GM19035 (cell line): ENCODE results near the gene ISOC2.
"Not testable (repeated sequence)": the region's sequence is repeated elsewhere in the genome, so short reads cannot be mapped to it uniquely, and the experiment has no call there.

ENCODE experiments used
- ATAC-seq: cut with Tn5 transposase; IDR thresholded peaks from one replicate; pipeline ENCODE4 v1.9.1; 2021; ENCODE audit not compliant: unreplicated experiment

The ISOC2 gene

DNA sequence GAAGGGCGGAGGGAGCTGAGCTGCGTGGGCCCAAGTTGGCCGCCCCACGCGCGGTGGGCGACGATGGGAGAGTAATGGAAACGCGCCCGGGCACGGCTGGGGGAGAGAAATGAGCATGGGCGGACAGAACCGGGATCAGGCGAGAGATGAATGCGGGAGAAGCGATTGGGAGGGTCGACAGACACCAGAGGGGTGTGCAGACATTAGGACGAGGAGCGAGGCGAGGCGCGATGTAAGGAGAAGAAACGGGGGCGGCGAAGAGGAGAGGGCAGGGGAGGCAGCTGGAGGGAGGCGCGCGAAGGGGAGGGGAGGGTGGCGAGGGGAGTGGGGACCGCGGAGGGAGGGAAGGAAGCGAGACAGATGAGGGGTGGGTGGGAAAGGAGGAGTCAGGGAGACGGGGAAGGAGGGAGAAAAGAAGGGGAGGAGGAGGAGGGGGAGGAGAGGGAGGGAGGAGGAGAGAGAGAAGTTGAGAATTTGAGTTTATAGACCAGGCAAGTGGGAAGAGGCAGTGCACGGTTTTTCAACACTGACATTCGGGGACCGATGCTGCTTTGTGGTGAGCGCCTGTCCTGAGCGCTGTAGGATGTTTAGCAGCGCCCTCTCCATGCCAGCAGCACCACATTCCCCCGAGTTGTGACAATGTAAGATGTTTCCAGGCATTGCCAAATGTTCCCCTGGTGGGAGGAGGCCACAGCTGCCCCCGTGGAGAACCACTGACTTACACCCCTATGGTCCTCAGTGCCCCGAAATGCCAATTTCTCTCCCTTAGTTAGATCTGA lies 18.2 kb downstream of the ISOC2 start, which contains the start of gene SHISA7:
TSS of gene SHISA7 (minus strand) at position 256 of the 779 bp plus-strand sequence. CDS start 437 bp downstream, outside the sequence.
- ATAC-seq: no peak

DNA sequence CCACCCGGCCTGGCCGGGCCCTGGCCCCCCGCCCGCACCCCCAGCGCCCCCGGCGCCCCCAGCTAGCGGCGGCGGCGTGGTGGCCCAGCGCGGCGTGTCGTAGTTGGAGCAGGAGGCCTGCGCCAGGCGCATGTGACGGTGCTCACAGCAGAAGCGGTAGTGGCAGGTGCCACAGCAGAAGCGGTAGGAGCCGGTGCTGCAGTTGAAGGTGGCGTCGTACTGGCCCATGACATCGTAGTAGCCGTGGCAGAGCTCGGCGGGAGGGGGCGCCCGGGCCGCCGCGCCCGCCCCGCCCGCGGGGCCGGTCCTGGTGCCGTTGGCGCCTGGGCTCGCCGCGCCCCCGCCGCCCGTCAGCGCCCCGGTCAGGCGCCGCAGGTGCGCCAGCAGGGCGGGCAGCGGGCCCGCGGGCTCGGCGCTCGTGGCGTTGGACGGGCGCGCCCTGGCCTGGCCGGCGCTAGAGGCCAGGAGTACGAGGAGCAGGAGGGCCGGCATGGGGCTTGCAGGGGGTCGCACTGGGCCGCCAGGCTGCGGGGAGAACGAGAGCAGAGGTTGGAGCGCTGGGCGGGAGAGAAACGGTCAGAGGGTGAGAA lies 19.0 kb downstream of the ISOC2 start:
- no peak for ATAC-seq

DNA sequence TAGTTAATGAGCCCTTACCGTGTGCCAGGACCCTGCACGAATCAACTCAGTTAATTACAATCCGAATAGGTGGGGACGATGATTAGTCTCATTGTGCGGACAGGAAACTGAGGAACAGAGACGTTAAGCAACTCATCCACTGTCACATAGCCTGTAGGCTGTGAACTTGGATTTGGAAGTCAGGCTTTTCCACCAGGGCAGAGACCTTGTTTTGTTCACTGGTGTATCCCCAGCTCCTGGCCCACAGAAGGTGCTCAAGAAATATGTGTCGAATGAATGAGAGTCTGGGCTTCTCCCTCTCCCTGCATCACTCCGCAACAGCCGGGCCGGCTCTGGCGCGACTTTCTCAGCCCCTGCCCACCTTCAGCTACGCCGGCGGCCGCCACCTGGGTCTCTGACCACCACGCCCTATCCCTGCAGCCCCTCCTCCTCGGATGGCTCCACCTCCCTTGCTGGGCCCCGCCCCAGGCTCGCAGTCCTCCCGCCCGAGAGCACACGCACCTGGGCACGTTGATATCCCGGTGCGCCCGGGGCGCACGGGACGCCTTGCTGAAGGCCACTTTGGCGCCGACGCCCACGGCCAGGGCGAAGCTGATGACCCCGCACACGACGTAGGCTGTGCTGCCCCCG lies 19.6 kb downstream of the ISOC2 start:
- no peak for ATAC-seq

DNA sequence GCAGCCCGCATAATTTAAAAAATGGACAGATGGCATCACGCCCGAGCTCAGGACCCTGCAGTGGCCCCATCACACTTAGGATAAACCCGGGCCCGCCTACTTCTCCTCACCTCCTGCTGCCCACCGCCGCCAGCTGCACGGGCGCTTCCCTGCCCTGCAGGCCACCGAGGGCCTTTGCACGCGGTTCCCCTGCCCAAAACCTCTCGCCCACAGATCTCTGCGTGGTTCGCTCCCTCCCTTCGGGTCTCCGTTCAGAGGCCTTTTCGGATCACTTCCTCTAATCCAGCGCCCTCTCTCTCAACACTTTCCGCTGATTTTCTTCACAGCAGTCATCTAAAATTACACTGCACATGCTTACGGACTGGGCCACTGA lies 20.1 kb downstream of the ISOC2 start:
- ATAC-seq: no peak

DNA sequence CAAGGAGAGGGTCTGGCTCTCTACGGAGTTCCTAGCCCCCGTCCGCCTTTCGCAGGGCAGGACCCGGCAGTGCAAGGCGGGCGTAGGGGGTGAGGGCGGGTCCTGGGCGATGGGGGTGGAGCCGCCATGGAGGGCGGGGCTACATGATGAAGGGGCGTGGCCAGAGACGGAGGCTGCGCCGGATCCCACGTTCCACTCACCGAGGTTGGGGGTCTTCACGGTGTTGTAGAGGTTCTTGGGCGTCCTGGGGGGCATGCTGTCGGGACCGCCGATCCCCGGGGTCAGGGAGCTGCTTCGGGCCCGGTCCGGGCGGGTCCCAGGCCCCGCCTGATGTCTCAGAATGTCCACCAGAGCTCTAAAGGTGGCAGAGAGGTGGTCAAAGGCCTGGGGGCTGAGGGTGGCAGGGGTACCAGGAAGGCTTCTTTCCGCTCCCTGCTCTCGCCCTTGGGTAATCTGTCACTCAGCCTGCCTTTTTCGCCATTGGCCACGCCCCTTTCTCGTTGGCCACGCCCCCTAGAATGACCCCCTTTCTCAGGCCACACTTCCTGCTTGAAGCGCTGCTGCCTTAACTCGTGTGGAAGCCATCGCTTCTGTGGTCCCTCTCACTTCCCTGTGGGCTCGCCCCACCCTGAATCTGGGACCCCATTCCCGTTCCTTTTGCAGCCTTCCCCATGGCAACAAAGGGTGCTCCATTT lies 20.9 kb downstream of the ISOC2 start:
- ATAC-seq: no peak

DNA sequence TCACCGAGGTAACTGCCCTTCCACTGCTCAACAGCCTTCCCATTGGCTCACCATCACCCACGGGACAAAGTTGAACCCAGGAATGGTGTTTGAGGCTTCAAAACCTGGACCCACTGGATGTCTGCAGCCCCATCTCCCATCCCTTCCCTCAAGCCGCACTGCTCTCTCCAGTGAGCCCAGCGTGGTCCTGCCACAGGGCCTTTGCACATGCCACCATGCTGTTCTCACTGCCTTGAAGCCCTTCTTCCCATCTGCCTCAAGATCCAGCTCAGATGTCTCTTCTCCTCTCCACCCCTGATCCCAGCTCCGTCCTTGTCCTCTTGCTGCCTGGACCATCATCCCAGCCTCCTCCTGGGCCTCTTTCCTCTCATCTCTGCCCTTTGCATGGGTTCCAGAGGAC lies 22.4 kb downstream of the ISOC2 start:
- ATAC-seq: no peak

DNA sequence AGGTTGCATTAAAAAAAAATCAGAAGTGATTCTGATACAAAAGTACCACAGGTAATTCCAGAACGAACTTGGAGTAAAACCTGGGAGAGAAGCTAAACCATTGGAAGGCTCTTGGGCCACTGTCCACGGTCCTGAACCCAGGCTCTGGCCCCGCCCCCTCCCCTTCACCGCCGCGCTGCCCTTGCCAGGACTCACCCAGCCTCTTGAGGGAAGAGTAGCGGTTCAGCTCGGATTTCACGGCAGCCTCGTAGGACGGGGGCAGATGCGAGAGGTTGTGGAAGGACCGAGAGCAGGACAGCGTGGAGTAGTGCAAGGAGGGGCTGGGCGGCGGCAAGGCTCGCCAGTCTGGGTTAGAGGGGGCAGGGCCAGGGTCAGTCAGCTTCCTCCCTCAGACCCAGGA lies 24.0 kb downstream of the ISOC2 start:
- ATAC-seq: no peak

DNA sequence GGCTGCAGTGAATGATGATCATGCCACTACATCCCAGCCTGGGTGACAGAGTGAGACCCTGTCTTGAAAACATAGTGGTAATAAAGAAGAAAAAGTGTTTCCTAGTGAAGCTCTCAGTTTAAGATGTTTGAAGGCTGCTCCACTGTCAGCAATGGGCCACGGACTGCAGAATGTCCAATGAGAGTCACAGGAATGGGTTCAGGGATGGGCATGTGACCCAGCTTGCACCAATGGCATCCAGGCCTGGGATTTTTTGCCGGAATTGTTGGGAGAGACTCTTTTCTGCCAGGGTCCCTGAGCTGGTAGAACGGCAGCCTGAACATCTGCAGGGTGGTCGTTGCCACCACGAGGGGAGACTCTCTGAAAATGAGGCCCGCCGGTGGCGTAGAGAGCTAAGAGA lies 24.6 kb downstream of the ISOC2 start:
- no peak for ATAC-seq

DNA sequence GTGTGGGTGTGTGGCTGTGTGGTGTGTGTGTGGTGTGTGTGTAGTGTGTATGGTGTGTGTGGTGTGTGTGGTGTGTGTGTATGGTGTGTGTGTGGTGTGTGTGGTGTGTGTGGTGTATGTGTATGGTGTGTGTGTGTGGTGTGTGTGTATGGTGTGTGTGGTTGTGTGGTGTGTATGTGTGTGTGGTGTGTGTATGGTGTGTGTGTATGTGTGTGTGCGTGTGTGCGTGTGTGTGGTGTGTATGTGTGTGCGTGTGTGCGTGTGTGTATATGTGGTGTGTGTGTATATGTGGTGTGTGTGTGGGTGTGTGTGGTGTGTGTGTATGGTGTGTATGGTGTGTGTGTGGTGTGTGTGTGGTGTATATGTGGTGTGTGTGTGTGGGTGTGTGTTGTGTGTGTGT lies 26.4 kb downstream of the ISOC2 start:
- no peak for ATAC-seq

DNA sequence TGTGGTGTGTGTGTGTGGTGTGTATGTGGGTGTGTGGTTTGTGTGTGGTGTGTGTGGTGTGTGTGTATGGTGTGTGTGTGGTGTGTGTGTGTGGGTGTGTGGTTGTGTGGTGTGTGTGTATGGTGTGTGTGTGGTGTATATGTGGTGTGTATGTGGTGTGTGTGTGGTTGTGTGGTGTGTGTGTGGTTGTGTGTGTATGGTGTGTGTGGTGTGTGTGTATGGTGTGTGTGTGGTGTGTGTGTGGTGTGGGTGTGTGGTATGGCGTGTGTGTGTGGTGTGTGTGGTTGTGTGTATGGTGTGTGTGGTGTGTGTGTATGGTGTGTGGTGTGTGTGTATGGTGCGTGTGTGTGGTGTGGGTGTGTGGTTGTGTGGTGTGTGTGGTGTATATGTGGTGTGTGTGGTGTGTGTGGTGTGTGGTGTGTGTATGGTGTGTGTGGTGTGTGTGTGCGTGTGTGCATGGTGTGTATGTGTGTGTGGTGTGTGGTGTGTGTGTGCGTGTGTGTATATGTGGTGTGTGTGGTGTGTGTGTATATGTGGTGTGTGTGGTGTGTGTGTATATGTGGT lies 27.0 kb downstream of the ISOC2 start:
- ATAC-seq: no peak

DNA sequence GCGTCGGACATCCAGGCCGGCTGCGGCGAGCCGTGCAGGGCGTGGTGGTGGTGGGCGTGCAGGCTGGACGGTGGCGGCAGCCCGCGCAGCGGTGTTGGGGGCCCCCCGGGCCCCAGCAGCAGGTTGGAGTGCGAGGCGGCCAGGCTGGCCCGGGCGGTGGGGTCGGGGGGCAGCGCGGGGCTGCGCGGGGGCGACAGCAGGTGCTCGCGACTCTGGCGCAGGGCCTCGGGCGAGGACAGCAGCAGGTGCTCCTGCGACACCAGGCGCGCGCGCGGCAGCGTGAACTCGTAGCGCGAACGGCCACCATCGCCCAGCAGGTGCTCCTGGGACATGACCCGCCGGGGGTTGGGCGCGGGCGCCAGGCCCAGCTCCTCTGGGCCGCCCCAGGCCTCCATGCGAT lies 28.1 kb downstream of the ISOC2 start:
- ATAC-seq: no peak

DNA sequence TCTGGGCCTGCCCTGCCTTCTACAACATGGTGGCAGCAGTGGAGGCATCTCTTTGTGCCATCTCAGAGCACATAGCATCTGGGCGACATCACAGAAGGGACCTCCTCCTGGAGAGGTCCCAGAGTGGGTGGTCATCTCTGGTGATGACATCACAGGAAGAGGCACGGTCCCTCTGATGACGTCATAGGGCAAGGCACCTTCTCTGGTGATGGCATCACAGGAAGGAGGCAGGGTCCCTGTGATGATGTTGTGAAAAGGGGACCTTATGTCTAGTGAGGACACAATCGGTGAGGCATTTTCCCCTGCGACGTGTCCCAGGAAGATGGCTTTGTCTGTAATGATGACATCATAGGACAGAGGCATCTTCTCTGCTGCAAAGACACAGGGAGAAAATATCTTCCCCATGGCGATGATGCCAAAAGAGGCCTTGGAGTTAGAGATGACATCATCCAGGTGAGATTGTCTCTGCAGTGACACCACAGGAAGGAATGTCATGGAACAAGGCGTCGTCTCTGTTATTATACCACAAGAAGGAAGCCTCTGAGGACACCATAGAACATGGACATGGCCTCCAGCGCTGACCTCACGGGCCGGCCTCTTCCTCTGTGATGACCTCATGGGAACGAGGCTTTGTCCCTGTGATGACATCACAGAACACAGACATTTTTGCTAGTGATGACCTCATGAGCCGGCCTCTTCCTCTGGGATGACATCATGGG lies 29.0 kb downstream of the ISOC2 start:
- ATAC-seq: no peak

DNA sequence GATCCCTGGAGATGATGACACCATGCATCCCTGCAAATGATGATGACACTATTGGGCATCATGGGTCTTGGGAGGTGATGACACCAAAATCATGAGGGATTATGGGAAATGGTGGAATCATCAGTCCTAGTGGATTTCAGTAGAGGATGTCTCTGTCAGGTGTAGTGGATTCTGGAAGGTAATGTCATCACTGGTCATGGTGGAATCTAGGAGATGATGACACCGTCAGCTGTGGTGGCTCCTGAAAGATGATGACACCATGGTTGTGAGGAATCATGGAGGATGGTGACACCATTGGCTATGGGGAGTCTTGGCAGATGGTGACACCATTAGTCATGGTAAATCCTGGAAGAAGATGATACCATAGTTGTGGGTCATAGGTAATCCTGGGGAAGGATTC lies 30.3 kb downstream of the ISOC2 start:
- ATAC-seq: no peak

DNA sequence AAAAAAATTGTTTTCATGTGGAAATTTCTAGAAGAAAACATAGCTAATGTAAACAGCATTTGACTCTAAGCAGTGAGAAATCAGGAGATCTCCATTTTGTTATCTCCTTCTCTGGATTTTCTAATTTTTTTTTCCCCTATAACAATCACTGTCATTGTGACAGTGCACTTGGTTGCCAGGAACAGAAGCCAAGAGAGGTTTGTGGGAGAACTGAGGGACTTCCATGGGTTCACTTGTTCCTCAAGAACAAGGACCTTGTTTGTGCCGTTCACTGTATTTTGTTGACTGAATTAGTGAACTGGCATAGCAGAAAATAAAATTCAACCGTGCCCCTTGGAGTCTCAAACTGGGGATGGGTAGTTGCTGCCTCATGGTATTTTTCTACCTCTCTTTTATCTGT lies 35.4 kb downstream of the ISOC2 start:
- no peak for ATAC-seq

DNA sequence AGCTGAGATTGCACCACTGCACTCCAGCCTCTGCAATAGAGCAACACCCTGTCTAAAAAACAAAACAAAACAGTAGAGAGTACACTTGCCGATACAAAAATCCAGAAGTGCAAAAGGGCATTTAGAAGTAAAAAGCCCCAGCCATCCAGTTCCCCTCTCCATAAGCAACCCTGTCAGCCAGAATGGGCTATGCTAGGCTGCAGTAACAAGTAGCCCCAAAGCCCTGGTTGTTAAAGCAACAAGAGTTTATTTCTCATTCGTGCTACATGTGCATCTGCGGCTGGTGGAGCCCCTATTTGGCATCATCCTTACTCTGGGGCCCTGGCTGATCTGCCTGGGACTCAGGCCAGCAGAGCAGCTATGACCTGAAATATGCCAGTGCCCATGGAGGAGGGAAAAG lies 36.9 kb downstream of the ISOC2 start:
- ATAC-seq: no peak

DNA sequence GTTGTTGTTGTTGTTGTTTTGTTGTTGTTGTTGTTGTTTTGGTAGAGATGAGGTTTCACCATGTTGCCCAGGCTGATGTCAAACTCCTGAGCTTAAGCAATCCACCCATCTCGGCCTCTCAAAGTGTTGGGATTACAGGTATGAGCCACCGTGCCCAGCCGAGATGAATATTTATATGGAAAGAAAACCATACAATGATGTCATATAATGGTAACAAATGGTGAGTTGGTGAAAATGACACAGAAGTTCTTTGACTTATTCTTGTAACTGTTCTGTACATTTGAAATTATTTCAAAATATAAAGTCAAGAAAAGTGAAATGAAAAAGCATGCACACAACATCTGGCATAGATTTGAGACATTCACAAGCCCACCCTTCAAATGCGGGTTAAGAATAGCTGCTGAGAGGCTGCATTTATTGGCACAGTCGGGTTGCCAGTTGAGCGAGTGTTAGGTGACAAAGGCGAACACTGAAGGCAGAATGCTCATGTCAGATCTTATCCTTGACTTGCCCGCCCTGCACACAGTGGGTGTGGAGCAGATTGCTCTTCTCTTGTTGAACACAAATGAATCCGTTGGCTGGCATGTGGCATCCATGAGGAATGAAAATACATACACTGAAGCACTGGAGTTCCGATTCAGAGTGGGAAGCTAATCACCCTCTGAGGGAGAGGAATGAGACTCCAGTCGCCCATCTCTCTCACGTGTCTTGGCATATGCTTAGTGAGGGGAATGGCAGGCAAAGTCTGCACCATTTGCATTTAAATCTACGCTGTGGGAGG lies 38.0 kb downstream of the ISOC2 start:
- no peak for ATAC-seq

DNA sequence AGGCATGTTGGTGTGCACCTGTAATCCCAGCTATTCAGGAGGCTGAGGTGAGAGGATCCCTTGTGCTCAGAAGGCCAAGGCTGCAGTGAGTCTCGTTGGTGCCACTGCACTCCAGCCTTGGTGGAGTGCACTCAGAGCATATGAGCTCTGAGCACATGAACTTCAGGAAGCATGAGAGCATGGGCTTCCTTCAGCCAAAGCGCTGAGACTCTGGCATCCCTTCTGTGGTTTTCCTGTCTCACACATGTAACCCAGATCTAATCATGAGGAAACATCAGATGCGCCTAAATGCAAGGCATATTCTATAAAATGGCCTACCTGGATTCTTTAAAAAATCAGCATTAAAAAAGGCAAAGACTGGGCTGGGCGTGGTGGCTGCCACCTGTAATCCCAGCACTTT lies 40.2 kb downstream of the ISOC2 start:
- not testable (repeated sequence) for ATAC-seq

DNA sequence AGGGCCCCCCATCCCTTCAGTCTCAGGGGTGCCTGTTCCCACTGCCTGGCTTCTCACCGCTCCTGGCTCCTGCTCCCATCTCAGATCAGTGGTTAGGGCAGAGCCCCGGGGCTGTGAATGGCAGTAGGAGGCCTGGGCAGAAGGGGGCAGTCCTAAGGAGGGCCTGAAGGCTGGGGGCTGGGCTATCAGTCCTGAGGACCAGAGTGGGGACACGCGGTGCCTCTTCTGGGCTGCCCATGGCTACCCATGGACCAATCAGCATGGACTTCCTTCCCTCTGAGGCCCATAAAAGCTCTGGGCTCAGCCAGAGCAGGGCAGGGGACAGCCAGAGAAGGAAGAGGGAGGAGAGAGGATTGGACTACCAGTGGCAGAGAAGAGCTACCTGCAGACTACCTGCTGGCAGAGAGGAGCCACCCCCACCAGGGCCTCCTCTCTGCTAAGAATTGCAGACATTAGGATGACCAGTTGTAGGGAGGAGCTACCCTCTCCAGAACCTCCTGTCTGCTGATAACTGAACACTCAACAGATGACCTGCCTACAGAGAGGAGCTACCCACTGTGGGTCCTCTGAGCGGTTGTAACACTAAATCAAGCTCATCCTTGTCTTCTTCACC lies 41.7 kb downstream of the ISOC2 start:
- no peak for ATAC-seq

DNA sequence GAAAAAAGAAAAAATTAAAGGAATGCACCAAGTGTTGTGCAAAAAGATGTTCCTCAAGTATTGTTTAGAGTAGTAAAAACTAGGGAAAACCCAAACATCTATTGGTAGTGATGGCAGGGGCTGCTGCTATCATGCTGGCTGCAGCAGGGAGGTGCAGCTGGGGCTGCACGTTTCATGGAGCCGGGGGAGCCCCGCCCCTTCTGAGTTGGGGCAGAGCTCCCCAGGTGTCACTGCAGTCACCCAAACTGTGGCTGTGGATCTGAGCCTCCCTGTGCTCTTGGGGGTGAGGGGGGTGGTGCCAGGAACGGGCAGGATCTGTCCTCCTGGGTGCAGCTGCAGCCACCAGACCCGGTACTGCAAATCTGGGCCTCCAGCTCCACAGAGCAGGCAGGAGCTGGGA lies 42.3 kb downstream of the ISOC2 start:
- ATAC-seq: no peak

DNA sequence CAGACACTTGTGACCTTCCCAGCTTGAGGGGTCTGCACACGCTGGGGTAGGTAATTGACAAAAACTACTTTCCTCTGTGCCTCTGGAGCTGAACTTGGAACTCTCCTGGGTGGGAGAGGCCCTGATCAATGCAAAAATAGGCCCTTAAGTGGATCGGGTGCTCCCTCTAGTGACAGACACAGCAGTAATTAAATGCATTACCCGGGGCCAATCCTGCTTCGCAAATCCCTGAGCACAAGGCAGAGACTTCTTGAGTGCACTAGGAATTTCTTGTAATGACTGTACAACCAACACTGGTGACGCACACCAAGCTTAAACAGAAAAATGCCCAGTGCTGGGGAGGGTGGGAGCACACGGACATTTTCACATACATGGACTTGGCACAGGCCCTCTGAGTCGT lies 43.3 kb downstream of the ISOC2 start:
- no peak for ATAC-seq
